Measurements from ENCODE around the gene PCNX2. TPM values are rescaled to one million over a fixed set of nuclear protein-coding genes. Genes with fewer than 3 reads are reported as not detected.

The PCNX2 gene
- total and polyA plus RNA-seq, 2 donors (not counting 1 experiment from before 2014, with no cell fraction given), result 17.6 to 34.7 TPM

DNA sequence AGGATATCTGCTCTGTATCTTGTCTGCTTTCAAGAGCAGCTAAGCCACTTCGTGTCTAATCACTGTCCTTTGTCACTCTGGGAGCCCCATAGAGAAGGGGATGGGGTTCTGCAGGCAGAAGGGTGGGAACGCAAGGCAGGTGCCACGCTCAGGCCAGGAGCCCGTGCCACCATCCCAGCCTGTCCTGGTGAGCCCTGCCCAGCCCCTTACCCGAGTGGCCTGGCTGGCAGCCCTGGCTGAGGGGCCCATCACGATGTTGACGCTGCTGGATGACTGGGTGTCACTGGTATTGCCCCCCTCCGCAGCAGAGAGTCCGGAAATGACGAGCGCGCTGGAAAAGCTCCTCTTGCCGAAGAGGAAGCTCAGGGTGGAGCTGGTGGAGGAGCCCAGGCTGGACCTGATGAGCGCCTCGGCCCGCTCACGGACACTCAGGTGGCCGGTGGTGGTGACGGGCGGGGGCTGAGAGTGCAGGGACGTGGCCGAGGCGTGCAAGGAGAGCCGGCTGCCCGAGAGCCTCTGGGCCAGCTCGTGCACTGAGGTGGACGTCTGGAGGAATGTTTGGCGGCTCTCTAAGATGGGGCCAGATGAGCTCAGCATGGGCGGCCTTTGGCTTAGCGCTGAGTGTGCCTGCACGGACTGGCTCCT, 309.5 kb downstream of the PCNX2 start:
- Histone ChIP-seq H3K9ac (ENCODE audit: low read length) (no peak overlapping the region), H3K36me3 (replicated peaks in 1 of 2; ENCODE audit: control extremely low read depth in 1 of 2, control insufficient read depth in 1 of 2, extremely low read depth in 1 of 2, insufficient read depth in 2 of 2, low read length in 1 of 2) (no peaks in the 10 kb centered on the region), H3K4me2 (replicated peaks; ENCODE audit: low read depth, low read length, poor library complexity, severe bottlenecking) (no peak overlapping the region), H2AFZ (ENCODE audit: insufficient read depth, low read depth, low read length, poor library complexity, severe bottlenecking) (no peak overlapping the region), H3K9me3 (ENCODE audit: control extremely low read depth in 1 of 3, control insufficient read depth in 2 of 3, insufficient read depth in 1 of 3, low read length in 2 of 3) (no peaks in the 10 kb centered on the region), H4K20me1 (ENCODE audit: control insufficient read depth, insufficient read depth, low read length, poor library complexity, severe bottlenecking) (no peaks in the 10 kb centered on the region), H3K4me1 (ENCODE audit: control insufficient read depth in 2 of 2, insufficient read depth in 2 of 2, low read length in 2 of 2) (no peaks in the 10 kb centered on the region), H3K27me3 (replicated peaks in 1 of 4; ENCODE audit: control extremely low read depth in 1 of 4, control insufficient read depth in 3 of 4, insufficient read depth in 4 of 4, low read length in 3 of 4) (no peaks in the 10 kb centered on the region), H3K79me2 (ENCODE audit: control insufficient read depth, insufficient read depth, low read length) (no peaks in the 10 kb centered on the region), H3K27ac (ENCODE audit: low read length in 2 of 2) (no peak overlapping the region), H3K4me3 (ENCODE audit: control extremely low read depth in 1 of 5, extremely low read depth in 1 of 5, insufficient read depth in 1 of 5, low read depth in 2 of 5, low read length in 4 of 5) (no peak overlapping the region)
- DNase-seq (no peak), ATAC-seq (ENCODE audit: low read depth) (no peak)
- no peak overlapping the region for H3K4me3 Mint-ChIP-seq
- CTCF ChIA-PET, result no interaction called here
- H3K27ac Mint-ChIP-seq, result no peak overlapping the region
- TF ChIP-seq, protein P1, sequence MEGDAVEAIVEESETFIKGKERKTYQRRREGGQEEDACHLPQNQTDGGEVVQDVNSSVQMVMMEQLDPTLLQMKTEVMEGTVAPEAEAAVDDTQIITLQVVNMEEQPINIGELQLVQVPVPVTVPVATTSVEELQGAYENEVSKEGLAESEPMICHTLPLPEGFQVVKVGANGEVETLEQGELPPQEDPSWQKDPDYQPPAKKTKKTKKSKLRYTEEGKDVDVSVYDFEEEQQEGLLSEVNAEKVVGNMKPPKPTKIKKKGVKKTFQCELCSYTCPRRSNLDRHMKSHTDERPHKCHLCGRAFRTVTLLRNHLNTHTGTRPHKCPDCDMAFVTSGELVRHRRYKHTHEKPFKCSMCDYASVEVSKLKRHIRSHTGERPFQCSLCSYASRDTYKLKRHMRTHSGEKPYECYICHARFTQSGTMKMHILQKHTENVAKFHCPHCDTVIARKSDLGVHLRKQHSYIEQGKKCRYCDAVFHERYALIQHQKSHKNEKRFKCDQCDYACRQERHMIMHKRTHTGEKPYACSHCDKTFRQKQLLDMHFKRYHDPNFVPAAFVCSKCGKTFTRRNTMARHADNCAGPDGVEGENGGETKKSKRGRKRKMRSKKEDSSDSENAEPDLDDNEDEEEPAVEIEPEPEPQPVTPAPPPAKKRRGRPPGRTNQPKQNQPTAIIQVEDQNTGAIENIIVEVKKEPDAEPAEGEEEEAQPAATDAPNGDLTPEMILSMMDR (IDR thresholded peaks at IDR 0.05), result no peak
- no peak for TF ChIP-seq EZH2 (IDR thresholded peaks at IDR 0.05; ENCODE audit: borderline replicate concordance, insufficient read depth, low read depth, low read length, poor library complexity, severe bottlenecking)
- H3K4me1 Mint-ChIP-seq, result no peaks in the 10 kb centered on the region
- POLR2A ChIA-PET, result no interaction called here
- intact Hi-C loops (cut with micrococcal nuclease), result no loop called here
- no peaks in the 10 kb centered on the region for H3K9me3 Mint-ChIP-seq (ENCODE audit: insufficient read depth)
- no peaks in the 10 kb centered on the region for H3K27me3 Mint-ChIP-seq
- 98% methylated on average over 31 of the region's 31 CpGs for WGBS (ENCODE audit: insufficient coverage)

DNA sequence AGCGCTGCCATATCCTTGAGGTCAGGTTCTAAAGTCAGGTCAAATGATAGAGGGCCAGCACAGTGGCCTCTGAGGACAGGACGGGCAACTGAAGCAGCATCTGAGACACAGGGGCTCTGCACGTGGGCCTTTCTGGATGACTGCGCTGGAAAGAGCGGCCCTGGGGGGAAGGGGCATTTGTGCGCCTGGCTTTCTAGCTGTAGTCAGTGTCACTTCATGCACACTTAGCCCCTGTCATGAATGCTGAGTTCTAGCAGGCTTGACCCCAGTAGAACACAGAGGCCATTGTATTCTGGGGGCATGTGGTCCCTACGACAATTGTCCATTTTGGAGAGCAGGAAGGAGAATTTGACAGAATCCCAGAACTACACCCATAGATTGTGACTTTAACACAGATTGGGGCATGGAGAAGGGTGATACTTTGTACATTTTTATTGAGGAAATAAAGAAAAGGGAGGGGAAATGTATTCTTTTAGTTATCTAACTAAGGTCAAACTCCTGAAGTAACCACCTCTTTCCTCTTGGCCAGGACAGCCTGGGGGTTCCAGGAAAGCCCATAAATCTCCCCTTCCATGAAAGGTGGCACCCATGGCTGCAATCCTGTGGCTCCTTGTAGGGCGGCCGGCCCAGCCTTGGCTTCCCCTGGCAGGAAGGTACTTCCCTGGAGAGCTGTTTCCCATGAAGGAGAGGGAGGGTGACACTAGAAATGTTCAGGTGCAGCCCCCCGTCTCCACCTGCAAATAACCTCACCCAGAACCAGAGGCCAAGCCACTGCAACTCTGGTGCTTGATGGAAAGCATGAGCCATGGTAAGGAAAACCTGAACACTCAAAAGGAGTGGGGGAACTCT, 310.7 kb downstream of the PCNX2 start:
- Histone ChIP-seq H3K4me3 (ENCODE audit: control extremely low read depth in 1 of 5, extremely low read depth in 1 of 5, insufficient read depth in 1 of 5, low read depth in 2 of 5, low read length in 4 of 5) (no peak overlapping the region), H2AFZ (ENCODE audit: insufficient read depth, low read depth, low read length, poor library complexity, severe bottlenecking) (no peak overlapping the region), H3K4me1 (ENCODE audit: control insufficient read depth in 2 of 2, insufficient read depth in 2 of 2, low read length in 2 of 2) (no peaks in the 10 kb centered on the region), H4K20me1 (ENCODE audit: control insufficient read depth, insufficient read depth, low read length, poor library complexity, severe bottlenecking) (no peaks in the 10 kb centered on the region), H3K79me2 (ENCODE audit: control insufficient read depth, insufficient read depth, low read length) (no peaks in the 10 kb centered on the region), H3K4me2 (replicated peaks; ENCODE audit: low read depth, low read length, poor library complexity, severe bottlenecking) (no peak overlapping the region), H3K9me3 (ENCODE audit: control extremely low read depth in 1 of 3, control insufficient read depth in 2 of 3, insufficient read depth in 1 of 3, low read length in 2 of 3) (no peaks in the 10 kb centered on the region), H3K9ac (ENCODE audit: low read length) (no peak overlapping the region), H3K27me3 (replicated peaks in 1 of 4; ENCODE audit: control extremely low read depth in 1 of 4, control insufficient read depth in 3 of 4, insufficient read depth in 4 of 4, low read length in 3 of 4) (no peaks in the 10 kb centered on the region), H3K27ac (ENCODE audit: low read length in 2 of 2) (no peak overlapping the region), H3K36me3 (replicated peaks in 1 of 2; ENCODE audit: control extremely low read depth in 1 of 2, control insufficient read depth in 1 of 2, extremely low read depth in 1 of 2, insufficient read depth in 2 of 2, low read length in 1 of 2) (no peaks in the 10 kb centered on the region)
- intact Hi-C loops (cut with micrococcal nuclease), result no loop called here
- 100% methylated on average over 6 of the region's 10 CpGs for WGBS (ENCODE audit: insufficient coverage)
- ChIA-PET CTCF (interaction anchor here (0.7 kb wide), 1 partner anchor 27 kb away, joined by 3 read pairs; no protein-coding TSS in a partner anchor), POLR2A (no interaction called here)
- TF ChIP-seq, protein P1 (IDR thresholded peaks at IDR 0.05), result no peak
- no peak for TF ChIP-seq EZH2 (IDR thresholded peaks at IDR 0.05; ENCODE audit: borderline replicate concordance, insufficient read depth, low read depth, low read length, poor library complexity, severe bottlenecking)
- Mint-ChIP-seq H3K4me1 (no peaks in the 10 kb centered on the region), H3K4me3 (no peak overlapping the region), H3K9me3 (ENCODE audit: insufficient read depth) (no peaks in the 10 kb centered on the region), H3K27ac (no peak overlapping the region), H3K27me3 (no peaks in the 10 kb centered on the region)
- DNase-seq (no peak), ATAC-seq (ENCODE audit: low read depth) (no peak)

All from B cell (primary cell).